Mesenteric fat pad (tissue), 1 donor: Measurements from ENCODE around the gene THRSP. TPM values are rescaled to one million over a fixed set of nuclear protein-coding genes. Genes with fewer than 3 reads are reported as not detected.

Experiments used
- DNase-seq: peaks from one replicate; pipeline ENCODE4 v3.0.0-alpha.2; 2020; ENCODE audit warnings: low spot score
- total RNA-seq: library from RNA; stranded (reverse); fragmentation: NEBNext Ultra II Directional; extraction: Animal tissue kit (Norgen Biotek cat#: 25700); gene quantifications from one replicate; pipeline ENCODE4 v1.2.1, GENCODE V29; 2021
- donor health status: DM: yes; HTN: yes; CAD: no.

Gene THRSP
- total RNA-seq, 1 donor from 2014 or later, result 9.2 TPM

- DNase-seq, result no peak
Measured at GRCh38 chr11:78062671-78063070, 990 bp upstream of the THRSP start.

GRCh38 chr11:78065203-78065602 lies 1.5 kb downstream of the THRSP start:
- no peak for DNase-seq

GRCh38 chr11:78066471-78066870 lies 2.8 kb downstream of the THRSP start:
- DNase-seq, result no peak

- DNase-seq, result no peak
Measured at GRCh38 chr11:78067704-78068103, 4.0 kb downstream of the THRSP start.

GRCh38 chr11:78069465-78069864 lies 5.8 kb downstream of the THRSP start:
- no peak for DNase-seq

GRCh38 chr11:78070621-78071020 lies 7.0 kb downstream of the THRSP start:
- no peak for DNase-seq

GRCh38 chr11:78071717-78072116 lies 8.1 kb downstream of the THRSP start:
- no peak for DNase-seq

GRCh38 chr11:78072455-78072854 lies 8.8 kb downstream of the THRSP start:
- DNase-seq, result no peak

- DNase-seq, result no peak
Measured at GRCh38 chr11:78074756-78075155, 11.1 kb downstream of the THRSP start.

GRCh38 chr11:78076733-78077403 lies 13.2 kb downstream of the THRSP start:
- peak; percentile 26 for DNase-seq

GRCh38 chr11:78077592-78077991 lies 13.9 kb downstream of the THRSP start:
- DNase-seq, result peak; percentile 62

- DNase-seq, result peak; percentile 33
Measured at GRCh38 chr11:78078218-78079167, 14.8 kb downstream of the THRSP start.

GRCh38 chr11:78079232-78080083 lies 15.8 kb downstream of the THRSP start, which contains the start of gene NDUFC2:
Gene NDUFC2 (minus strand): TSS chr11:78079862. CDS start chr11:78079744, 118 bp downstream.
- peak; percentile 93 for DNase-seq

GRCh38 chr11:78080084-78080817 lies 16.6 kb downstream of the THRSP start:
- DNase-seq, result peak; percentile 33

- peak; percentile 4 for DNase-seq
Measured at GRCh38 chr11:78080818-78081495, 17.3 kb downstream of the THRSP start.

GRCh38 chr11:78081583-78081982 lies 17.9 kb downstream of the THRSP start:
- peak; percentile 75 for DNase-seq

- peak; percentile 35 for DNase-seq
Measured at GRCh38 chr11:78082146-78082545, 18.5 kb downstream of the THRSP start.

- peak; percentile 37 for DNase-seq
Measured at GRCh38 chr11:78083021-78083420, 19.4 kb downstream of the THRSP start.

- DNase-seq, result peak; percentile 30
Measured at GRCh38 chr11:78084506-78084905, 20.8 kb downstream of the THRSP start.

- DNase-seq, result no peak
Measured at GRCh38 chr11:78085972-78086371, 22.3 kb downstream of the THRSP start.
